Measurements from ENCODE around the gene TLX1.

Gene TLX1

GRCh38 chr10:101134299-101135127, 3.4 kb downstream of the TLX1 start:
- DNase-seq, result no peak

GRCh38 chr10:101135141-101136006, 4.3 kb downstream of the TLX1 start:
- no peak for DNase-seq

GRCh38 chr10:101136007-101136707, 5.1 kb downstream of the TLX1 start:
- no peak for DNase-seq

GRCh38 chr10:101136708-101137121, 5.6 kb downstream of the TLX1 start:
- DNase-seq, result no peak

- DNase-seq, result no peak
These were observed 6.2 kb downstream of the TLX1 start for GRCh38 chr10:101137271-101137670.

GRCh38 chr10:101138788-101139420, 7.8 kb downstream of the TLX1 start:
- DNase-seq, result no peak

DNA sequence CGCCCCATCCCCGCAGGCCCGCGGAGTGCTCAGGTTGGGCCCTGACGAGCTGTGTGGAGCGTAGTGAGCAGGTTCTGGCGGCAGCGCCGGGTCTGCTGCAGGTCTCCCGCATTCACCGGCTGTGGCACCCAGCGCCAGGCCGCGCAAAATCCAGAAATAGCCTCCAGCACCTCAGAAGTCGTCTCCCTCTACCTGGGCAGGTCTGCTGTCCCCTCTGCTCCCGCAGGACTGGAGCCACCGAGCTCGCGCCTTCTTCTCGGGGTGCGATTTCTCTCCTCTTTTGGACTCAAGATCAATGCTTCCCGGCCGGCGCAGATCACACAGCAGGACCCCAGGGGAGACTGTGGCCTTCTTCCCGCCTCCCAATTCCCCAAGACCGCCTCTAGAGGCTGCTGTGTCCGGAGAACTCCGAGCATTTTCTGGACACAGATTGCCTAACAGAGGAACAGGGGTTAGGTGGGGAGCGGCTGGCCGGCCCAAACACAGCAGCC, 8.4 kb downstream of the TLX1 start:
- DNase-seq, result no peak

GRCh38 chr10:101140084-101140949, 9.2 kb downstream of the TLX1 start:
- no peak for DNase-seq

- no peak for DNase-seq
These were observed 10.0 kb downstream of the TLX1 start for GRCh38 chr10:101140950-101141615.

GRCh38 chr10:101141616-101142532, 10.8 kb downstream of the TLX1 start:
- DNase-seq, result peak; percentile 40

GRCh38 chr10:101142533-101143344, 11.6 kb downstream of the TLX1 start:
- no peak for DNase-seq

DNA sequence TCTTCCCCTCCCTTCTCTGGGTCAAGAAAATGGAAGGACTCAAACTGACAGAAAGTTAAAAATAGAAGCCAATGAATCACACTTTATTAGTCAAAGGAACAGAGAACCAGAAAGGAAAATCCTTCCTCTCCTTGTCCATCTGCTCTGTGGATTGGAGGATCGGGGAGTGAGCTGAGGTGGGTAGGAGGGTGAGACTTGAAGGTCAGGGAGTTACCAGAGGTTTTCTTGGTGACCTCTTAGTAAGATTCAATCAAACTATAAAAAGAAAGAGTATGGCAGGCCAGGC, 12.2 kb downstream of the TLX1 start:
- DNase-seq, result no peak

DNA sequence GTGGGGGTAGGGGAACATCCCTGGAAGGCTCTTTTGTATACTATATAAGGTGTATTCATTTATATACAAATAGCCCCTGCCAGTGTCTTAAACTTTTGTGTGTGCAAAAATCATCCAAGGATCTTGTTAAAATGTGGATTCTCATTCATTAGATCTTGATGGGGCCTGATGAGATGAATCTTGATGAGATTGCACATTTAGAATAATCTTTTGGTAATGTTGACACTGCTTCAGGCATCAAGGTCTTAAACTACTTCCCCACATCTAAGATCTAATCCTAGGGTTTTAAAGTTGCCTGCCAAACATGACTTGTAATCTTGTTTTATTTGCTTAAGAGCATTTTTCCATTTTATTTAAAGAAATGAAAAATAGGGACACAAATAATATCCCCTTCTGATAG, 13.0 kb downstream of the TLX1 start:
- DNase-seq, result no peak

- no peak for DNase-seq
These were observed 14.0 kb downstream of the TLX1 start for GRCh38 chr10:101145145-101145544.

GRCh38 chr10:101145750-101146391, 14.8 kb downstream of the TLX1 start:
- DNase-seq, result no peak

GRCh38 chr10:101146392-101147251, 15.5 kb downstream of the TLX1 start:
- no peak for DNase-seq

DNA sequence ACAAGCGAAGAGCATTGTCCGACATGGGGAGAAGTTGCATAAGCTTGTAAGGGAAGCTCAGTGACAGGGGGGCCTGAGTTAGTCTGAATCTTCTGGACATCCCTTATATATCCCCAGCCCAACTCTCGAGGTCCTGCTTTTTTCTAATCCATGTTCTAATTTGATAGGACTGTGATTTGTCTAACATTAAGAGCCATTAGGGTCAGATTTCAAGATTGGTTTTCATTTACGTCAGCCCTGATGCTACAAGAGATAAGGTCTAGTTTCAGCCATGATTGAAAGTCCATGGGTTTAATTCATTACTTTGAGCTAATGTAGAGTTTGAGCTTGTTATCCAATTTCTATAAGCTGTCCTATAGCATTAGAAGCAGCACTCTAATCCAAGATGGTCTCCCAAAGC, 20.3 kb downstream of the TLX1 start:
- DNase-seq, result no peak

DNA sequence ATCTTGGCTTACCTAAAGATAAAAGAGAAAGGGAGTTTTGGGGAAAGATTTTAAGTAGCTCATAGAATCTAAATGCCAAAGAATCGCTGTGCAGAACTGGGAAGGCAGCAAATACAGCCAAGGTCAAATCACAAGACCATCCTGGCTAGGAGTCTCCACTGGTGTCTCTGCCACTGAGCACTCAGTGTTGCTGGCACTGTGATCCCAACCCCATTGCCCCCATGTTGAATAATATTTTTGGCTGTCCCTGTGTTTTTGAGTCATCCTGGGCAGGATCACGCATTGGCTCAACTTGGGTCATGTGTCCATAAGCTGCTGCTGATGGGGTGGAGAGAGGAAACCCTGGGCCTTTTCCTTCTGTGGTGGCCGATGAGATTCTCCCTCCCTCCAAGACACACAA, 21.2 kb downstream of the TLX1 start:
- no peak for DNase-seq

Measured in DMS79 (cell line).